COR-L47 (cell line): ENCODE results near the gene SHROOM2.
"Not testable (repeated sequence)": the region's sequence is repeated elsewhere in the genome, so short reads cannot be mapped to it uniquely, and the experiment has no call there.

Experiments used
- DNase-seq: peaks from one replicate; lab custom pipeline; 2025; lab: John Stamatoyannopoulos, UW

SHROOM2 gene, protein sequence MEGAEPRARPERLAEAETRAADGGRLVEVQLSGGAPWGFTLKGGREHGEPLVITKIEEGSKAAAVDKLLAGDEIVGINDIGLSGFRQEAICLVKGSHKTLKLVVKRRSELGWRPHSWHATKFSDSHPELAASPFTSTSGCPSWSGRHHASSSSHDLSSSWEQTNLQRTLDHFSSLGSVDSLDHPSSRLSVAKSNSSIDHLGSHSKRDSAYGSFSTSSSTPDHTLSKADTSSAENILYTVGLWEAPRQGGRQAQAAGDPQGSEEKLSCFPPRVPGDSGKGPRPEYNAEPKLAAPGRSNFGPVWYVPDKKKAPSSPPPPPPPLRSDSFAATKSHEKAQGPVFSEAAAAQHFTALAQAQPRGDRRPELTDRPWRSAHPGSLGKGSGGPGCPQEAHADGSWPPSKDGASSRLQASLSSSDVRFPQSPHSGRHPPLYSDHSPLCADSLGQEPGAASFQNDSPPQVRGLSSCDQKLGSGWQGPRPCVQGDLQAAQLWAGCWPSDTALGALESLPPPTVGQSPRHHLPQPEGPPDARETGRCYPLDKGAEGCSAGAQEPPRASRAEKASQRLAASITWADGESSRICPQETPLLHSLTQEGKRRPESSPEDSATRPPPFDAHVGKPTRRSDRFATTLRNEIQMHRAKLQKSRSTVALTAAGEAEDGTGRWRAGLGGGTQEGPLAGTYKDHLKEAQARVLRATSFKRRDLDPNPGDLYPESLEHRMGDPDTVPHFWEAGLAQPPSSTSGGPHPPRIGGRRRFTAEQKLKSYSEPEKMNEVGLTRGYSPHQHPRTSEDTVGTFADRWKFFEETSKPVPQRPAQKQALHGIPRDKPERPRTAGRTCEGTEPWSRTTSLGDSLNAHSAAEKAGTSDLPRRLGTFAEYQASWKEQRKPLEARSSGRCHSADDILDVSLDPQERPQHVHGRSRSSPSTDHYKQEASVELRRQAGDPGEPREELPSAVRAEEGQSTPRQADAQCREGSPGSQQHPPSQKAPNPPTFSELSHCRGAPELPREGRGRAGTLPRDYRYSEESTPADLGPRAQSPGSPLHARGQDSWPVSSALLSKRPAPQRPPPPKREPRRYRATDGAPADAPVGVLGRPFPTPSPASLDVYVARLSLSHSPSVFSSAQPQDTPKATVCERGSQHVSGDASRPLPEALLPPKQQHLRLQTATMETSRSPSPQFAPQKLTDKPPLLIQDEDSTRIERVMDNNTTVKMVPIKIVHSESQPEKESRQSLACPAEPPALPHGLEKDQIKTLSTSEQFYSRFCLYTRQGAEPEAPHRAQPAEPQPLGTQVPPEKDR (N-terminal part only)

DNA sequence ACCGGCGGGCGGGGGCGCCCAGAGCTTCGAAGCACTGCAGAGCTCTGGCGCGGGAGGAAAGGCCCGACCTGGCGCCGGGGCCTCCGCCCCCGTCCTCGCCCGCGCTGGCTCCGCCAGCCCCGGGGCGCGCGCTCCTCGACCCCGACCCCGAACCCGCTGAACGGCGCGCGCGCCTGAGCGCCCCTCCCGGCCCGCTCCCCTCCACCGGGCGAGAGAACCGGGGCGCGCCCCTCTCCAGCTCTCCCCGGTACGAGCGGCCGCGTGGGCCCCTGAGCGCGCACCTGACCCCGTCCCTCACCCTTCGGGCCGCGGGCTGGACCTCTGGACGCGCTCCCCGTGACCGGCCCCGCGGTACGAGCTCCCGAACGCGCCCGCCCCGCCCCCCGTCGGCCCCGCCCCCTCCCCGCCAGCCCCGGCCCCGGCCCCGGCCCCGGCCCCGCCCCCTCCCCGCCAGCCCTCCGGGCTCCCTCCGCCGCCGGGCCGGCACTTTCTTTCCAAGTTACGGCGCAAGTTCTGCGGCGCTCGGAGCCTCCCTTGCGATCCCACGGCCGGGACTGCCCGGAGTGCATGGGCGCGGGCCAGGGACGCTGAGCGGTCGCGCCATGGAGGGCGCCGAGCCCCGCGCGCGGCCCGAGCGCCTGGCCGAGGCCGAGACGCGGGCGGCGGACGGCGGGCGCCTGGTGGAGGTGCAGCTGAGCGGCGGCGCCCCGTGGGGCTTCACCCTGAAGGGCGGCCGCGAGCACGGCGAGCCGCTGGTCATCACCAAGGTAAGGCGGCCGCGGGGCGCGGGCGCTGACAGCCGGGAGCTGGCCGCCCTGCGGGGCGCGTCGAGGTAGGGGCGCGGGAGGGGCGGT, at the start of gene SHROOM2:
Gene SHROOM2, plus strand, starts transcription at position 486 of the 854 bp plus-strand sequence. Its CDS starts 117 bp downstream, at position 603.
- DNase-seq = no peak

DNA sequence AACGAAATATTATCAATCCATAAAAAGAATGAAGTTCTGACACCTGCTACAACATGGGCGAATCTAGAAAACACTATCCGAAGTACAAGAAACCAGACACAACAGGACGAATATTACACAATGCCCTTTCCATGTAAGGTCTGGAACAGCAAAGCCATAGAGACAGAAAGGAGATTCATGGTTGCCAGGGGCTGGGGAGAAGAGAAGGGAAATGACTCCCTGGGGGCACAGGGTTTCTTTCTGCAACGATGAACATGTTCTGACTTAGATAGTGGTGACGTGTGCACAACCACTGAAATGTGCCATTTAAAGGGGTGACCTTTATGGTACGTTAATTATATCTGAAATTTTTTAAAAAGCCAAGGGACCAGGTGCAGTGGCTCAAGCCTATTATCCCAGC, 48.9 kb upstream of the SHROOM2 start:
- DNase-seq = no peak

DNA sequence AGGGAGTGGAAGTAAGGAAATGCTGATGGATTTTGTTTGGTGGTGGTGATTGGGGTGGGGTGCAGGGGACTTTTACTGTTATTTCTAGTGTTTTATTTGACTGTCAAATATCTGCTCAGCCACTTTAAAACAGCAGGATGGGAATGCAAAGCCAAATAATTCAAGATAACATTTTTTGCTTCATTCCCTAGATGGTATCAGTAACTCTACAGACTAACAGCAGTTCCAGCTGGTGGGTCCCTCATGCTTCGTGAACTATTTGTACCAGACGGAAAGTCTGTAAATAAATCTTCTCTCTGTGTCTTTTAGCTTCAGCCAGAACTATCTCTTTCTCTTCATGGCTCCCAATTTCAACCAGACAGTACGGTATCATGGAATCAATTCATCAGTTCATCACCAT, 48.1 kb upstream of the SHROOM2 start:
- no peak for DNase-seq

DNA sequence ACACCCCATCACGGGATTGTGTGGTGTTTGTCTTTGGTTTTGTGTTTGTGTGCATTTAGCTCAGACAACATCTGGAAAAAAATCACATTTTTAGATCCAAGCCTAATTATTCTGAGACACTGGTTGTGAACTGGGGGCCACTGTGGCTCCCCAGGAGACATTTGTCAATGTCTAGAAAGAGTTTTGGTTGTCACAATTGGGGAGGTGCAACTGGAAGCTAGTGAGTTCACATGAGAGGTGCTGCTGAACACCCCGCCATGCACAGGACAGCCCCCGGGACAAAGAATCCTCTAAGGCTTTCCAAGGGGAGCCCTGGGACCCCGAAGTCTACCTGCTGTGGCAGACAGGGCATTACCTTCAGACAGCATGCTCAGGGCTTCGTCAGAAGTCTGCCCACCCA, 47.1 kb upstream of the SHROOM2 start:
- no peak for DNase-seq

DNA sequence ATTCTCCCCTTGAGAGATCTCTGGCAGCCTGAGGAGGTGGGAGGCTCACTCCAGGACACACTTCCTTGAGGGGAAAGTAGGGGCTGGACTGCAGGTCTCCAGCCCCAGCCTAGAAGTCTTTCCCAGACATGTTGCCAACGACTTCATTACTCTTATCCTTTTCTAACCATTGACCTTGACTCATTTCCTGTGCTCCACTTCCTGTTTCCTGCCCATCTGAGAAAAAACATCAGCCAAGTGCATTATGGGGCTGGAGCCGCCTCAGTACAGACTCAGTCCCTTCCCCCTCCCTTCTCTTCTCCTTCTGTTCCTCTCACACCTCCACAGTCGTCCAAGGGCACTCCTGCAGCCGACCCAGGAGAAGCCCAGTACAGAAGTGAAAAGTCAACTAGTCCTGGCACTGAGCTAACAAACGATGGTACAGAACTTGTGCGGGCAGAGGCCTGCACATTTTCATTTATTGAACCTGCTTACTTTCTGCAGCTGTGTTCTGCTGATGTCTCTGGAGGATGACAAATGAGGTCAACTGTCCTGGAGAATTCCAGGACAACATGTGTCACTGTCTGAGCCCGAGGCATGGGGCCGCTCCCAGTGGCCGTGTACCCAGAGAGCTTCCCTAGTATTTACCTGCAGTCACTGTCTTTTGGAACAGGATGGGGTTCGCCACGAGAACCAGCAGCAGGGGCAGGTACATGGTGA, 40.7 kb upstream of the SHROOM2 start:
- no peak for DNase-seq

DNA sequence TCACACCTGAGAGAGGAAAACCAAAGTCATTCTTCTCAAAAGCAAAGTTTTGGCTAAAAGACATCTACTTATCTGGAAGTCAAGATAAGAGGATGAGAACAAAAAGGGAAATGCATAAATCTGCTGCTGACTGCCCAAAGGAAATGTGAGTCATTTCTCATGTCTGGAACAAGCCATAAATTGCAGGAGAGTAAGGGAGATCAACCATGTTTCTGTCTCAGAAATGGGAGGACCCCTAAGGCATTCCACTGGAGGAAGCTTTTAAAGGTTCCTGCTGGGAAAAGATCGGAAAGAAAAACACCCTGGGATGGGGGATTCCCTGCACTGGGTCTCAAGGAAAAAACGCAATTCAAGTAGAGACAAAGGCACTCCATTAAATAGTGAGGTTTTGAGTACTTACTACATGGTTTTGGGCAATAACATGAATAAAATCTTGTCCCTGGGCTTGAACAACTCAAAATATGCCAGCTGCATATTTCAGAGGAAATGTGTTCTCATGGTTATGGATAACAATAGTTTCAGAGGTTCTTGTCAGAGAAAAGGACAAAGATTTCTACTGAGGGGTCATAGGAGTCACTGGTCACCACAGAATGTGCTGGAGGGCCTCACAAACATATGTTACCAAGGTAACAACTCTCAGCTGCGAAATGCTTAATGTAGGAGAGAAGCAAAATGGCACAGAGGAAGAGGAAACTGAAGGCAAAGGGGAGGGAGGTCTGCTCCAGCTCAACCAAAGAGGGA, 39.9 kb upstream of the SHROOM2 start:
- DNase-seq = no peak

DNA sequence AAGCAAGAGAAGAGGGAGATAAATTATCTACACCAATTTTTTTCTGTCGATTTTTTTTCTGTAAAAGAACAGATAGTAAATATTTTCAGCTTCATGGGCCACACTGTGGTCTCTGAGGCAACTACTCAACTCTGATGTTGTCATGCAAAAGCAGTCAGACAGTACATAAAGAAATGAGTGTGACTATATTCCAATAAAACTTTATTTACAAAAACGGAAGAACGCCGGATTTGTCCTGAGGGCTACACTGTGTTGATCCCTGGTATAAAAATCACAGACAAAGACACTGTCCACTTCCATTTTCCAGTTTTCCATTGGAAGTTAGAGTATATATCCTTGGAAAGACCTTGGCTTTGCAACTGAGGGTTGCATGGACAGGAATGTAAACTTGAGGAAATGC, 38.6 kb upstream of the SHROOM2 start:
- no peak for DNase-seq

DNA sequence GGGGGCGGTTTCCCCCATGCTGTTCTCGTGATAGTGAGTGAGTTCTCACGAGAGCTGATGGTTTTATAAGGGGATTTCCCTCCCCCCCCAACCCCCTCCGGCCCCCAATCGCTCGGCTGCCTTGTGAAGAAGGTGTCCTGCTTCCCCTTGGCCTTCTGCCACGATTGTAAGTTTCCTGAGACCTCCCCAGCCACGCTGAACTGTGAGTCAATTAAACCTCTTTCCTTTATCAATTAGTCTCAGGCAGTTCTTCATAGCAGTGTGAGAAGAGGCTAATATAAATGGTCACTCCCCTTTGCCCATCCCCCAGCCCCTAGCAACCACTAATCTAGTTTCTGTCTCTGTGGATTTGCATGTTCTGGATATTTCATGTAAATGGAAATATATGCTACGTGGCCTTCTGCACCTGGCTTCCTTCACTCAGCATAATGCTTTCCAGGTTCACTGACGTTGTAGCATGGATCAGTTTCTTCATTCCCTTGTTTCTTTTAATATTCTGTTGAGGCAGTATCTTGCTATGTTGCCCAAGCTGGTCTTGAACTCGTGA, 37.0 kb upstream of the SHROOM2 start:
- no peak for DNase-seq

DNA sequence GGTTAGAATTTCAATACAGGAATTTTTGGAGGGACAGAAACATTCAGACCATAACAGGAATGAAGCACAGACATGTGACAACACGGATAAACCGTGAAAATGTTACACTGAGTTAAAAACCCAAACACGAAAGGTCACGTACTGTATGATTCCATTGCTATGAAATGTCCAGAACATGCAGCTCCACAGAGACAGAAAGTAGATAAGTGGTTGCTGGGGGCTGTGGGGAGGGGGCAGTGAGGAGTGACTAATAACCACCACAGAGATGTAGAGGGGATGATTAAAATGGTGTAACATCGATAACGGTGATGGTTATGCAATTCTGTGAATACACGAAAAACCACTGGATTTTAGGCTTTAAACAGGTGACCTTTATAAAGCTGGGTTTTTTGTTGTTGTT, 28.9 kb upstream of the SHROOM2 start:
- no peak for DNase-seq

DNA sequence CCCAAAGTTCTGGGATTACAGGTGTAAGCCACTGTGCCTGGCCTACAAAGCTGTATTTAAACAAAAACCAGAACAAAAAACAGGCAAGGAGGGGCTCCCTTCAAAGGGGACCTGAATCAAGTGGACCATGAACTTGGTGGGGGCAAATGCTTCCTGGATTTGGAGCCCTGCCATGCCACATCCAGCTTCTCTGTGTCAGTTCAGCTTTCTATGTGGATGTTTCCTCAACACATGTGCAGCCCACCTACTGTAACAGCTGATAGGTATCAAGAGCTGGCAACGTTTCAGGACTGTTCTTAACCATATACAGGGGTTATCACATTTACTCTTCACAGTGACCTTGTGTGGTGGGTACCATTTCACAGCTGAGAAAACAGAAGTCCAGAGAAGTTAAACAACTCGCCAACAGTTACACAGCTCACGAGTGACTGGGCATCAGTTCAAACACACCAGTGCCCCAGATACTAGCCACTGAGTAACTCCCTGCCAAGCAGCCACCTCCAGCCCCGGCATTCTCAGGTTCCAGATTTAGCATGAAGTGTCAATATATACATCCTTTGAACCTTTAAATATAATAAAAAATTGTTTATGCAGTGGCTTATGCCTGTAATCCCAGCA, 28.1 kb upstream of the SHROOM2 start:
- DNase-seq = no peak

DNA sequence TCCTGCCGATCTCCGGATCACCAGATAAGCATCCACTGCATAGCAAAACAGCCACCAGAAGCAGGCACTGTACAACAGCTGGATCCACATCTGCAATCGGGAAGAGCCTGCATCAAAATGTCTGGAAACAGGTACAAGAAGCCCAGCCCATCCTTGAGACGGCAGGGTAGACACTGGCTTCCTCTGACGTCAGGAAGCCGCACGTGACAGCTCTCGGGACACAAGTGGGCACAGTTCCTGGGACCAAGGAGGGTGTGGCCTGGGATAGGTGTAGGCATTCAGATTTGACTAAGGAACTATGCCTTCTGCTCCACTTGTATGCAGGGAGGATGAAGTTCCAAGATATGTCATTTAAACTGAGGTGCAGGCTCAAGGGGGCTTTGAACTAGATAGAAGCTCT, 26.9 kb upstream of the SHROOM2 start:
- DNase-seq = no peak

DNA sequence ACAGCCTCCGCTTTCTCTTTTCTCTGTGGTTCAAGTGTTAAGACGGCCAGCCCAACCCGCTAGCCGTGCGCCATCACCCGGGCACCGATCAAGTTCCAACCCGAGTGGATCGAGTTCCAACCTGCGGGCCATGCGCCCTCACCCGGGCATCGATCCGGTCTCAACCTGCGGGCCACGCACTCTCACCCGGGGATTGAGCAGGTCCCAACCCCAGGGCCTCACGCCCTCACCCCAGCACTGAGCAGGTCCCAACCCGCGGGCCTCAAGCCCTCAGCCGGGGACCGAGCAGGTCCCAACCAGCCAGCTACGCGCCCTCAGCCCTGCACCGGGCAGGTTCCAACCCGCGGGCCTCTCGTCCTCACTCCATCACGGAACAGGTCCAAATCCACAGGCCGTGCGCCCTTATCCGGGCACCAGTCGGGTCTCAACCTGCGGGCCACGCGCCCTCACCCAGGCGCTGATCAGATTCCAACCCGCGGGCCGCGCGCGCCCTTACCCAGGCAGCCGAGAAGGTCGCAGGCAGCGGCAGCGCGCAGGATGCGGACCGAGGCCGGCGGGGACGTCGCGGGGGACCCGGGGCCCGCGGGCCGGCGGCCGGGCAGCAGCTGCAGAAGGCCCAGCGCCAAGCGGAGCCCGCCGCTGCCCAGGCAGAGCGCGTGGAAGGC, 21.0 kb upstream of the SHROOM2 start:
- no peak for DNase-seq

DNA sequence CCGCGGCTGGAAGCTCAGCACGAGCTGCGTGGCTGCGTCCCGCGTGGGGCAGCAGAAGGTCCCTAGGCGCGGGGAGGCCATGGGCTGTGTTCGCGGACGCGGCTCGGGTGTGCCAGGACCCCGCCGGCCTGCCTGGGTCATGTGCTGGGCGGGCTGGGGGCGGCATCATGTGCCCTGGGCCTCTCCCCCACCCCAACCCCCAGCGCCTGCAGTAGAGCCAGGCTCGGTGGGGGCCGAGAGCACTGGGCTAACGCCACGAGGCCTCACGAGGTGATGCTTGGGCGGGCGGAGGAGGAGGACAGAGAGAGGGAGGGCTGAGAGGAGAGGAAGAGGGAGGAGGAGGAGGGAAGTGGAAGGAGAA, 20.5 kb upstream of the SHROOM2 start, which contains the start of gene GPR143:
Gene GPR143, minus strand, starts transcription at position 111 of the 361 bp plus-strand sequence. Its CDS starts 30 bp downstream, at position 81.
- DNase-seq = no peak

DNA sequence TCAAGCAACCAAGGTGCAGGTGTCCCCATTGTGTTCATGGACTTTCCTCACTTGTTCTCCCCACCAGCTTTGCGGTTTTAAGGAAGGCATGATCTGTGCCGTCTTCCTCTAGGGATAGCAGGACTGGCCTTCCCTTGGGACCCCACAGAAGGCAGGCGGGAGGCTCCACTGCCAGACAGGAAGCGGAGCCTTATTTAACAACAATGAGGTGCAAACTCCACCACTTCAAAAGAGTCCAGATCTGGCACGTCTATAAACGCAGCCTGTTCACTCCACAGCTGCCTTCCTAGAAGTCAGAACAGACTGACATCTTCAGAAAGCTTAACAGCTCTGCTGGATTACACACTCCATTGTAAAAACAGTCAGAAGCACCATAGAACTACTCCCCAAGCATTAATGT, 18.9 kb upstream of the SHROOM2 start:
- no peak for DNase-seq

DNA sequence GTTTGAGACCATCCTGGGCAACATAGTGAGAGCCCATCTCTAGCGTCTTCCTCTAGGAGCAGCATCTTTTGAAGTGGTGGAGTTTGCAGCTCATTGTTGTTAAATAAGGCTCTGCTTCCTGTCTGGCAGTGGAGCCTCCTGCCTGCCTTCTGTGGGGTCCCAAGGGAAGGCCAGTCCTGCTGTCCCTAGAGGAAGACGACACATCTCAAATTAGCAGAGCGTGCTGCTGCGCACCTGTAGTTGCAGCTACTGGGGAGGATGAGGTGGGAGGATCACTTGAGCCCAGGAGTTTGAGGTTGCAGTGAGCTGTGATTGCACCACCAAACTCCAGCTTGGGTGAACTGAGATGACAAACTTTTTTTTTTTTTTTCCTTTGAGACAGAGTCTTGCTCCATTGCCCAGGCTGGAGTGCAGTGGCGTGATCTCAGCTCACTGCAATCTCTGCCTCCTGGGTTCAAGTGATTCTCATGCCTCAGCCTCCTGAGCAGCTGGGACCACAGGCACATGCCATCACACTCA, 17.8 kb upstream of the SHROOM2 start:
- not testable (repeated sequence) for DNase-seq

DNA sequence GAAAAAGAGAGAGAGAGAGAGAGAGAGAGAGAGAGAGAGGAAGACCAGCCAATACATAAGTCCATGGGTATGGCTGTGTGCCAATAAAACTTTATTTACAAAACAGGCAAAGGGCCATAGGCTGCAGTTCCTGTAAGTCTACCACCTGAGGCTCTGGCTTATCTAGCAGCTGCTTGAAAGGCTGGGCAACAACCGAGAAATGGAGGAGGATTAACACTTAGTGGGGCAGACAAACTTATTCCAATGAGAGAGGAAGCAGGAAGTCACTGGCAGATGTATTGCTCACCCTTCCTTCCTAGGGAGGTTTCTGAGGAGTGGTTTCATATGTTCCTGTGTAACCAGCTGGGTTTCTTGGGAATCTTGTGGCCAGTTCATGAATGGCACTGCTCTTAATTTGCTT, 15.9 kb upstream of the SHROOM2 start:
- no peak for DNase-seq

DNA sequence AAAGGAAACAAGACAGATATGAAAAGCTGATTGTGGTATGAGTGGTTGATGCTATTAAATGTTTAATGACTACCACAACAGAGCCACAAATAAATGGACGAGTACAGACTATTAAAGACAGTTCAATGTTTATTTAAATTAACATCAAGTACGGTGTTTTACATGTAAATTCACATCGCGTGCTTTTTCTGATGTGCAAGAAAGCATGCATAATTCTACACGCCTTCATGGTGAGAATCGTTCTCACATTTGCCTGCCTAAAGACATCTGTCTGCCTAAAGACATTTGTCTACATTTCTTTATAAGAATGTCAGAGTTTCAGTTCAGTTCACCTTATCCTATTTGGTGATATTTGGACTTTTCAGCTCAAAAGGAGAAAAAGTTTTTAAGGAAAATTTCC, 13.3 kb upstream of the SHROOM2 start:
- DNase-seq = no peak

DNA sequence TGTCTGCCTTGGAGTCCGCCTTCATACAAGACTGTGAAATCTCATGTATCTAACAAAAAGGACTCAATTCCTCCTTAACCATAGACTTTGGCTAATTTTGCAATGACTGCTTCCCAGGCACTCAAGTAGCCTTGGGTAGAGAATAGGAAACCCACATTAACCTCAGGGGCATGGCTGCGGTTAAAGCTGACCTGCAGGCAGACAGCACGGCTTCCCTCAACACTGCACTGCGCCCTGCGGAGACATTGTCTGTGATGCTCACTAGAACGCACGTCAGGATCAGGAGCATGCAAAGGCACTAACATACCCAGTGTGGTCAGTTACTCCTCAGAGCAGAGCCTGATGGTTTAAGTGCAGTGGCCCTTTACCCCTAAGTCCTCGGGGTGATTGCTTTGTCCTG, 10.3 kb upstream of the SHROOM2 start:
- DNase-seq = no peak
